ENCODE results near the gene CD82.

The CD82 gene

GRCh38 chr11:44565211-44565952, at the start of gene CD82:
Gene CD82 (plus strand): TSS chr11:44565663. CDS start chr11:44594663, 29,000 bp downstream.
- DNase-seq: peak; percentile 95 to 98

- peak; percentile 79 to 92 for DNase-seq
Observed at GRCh38 chr11:44516688-44517507, 48.6 kb upstream of the CD82 start.

- no peak for DNase-seq
Observed at GRCh38 chr11:44517541-44517940, 47.9 kb upstream of the CD82 start.

- DNase-seq: no peak
Observed at GRCh38 chr11:44518968-44519550, 46.4 kb upstream of the CD82 start.

GRCh38 chr11:44519989-44520737, 45.3 kb upstream of the CD82 start:
- no peak for DNase-seq

GRCh38 chr11:44521148-44521547, 44.3 kb upstream of the CD82 start:
- DNase-seq: no peak

- DNase-seq: no peak
Observed at GRCh38 chr11:44522294-44522693, 43.2 kb upstream of the CD82 start.

- no peak for DNase-seq
Observed at GRCh38 chr11:44524346-44524745, 41.1 kb upstream of the CD82 start.

- no peak for DNase-seq
Observed at GRCh38 chr11:44524751-44525201, 40.7 kb upstream of the CD82 start.

GRCh38 chr11:44525473-44526252, 39.8 kb upstream of the CD82 start:
- no peak for DNase-seq

GRCh38 chr11:44526438-44526837, 39.0 kb upstream of the CD82 start:
- DNase-seq: no peak

GRCh38 chr11:44527476-44527875, 38.0 kb upstream of the CD82 start:
- DNase-seq: no peak

- DNase-seq: peak in 1 of 2 experiments; percentile 20
Observed at GRCh38 chr11:44528103-44528502, 37.4 kb upstream of the CD82 start.

GRCh38 chr11:44528581-44528980, 36.9 kb upstream of the CD82 start:
- no peak for DNase-seq

- DNase-seq: no peak
Observed at GRCh38 chr11:44529895-44530412, 35.5 kb upstream of the CD82 start.

- no peak for DNase-seq
Observed at GRCh38 chr11:44530413-44531115, 34.9 kb upstream of the CD82 start.

GRCh38 chr11:44531116-44531504, 34.4 kb upstream of the CD82 start:
- peak; percentile 21 to 56 for DNase-seq

- DNase-seq: no peak
Observed at GRCh38 chr11:44531636-44532035, 33.8 kb upstream of the CD82 start.

- no peak for DNase-seq
Observed at GRCh38 chr11:44532809-44533208, 32.7 kb upstream of the CD82 start.

- DNase-seq: no peak
Observed at GRCh38 chr11:44533921-44534711, 31.3 kb upstream of the CD82 start.

All from NCI-H524 (cell line).